Activated T-cell treated with anti-CD3 and anti-CD28 coated beads for 4 hours (primary cell): ENCODE data around the gene SIRT6.
"Not testable (repeated sequence)": the region's sequence is repeated elsewhere in the genome, so short reads cannot be mapped to it uniquely, and the experiment has no call there.

Source experiments
- DNase-seq: peaks from one replicate; pipeline ENCODE4 v3.0.0-alpha.2; 2020

SIRT6 gene

GRCh38 chr19:4173479-4174212 is 8.7 kb downstream of the SIRT6 start:
- no peak for DNase-seq

- peak; percentile 25 for DNase-seq
Measured at GRCh38 chr19:4172861-4173473, 9.4 kb downstream of the SIRT6 start.

GRCh38 chr19:4171676-4172075 is 10.7 kb downstream of the SIRT6 start:
- no peak for DNase-seq

- DNase-seq, result no peak
Measured at GRCh38 chr19:4164262-4164661, 18.1 kb downstream of the SIRT6 start.

- no peak for DNase-seq
Measured at GRCh38 chr19:4161415-4162077, 20.8 kb downstream of the SIRT6 start.

GRCh38 chr19:4157971-4158370 is 24.4 kb downstream of the SIRT6 start:
- not testable (repeated sequence) for DNase-seq

DNA sequence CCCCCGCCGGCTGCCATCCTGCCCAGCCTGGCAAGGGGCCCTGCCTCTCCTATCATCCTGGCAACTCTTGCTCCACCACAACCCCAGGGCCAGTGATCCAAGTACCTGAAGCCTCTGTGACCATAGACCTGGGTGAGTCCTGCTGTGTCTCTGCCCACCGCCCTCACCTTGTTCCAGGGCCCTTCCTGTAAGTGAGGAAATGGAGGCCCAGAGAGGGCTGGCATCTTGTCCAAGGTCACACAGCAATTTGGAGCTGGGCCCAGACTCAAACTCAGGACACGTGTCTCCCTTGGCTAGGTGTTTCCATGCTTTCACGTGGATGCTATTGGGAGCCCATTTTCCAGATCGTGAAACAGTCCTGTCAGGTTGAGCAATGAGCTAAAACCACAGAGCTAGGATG is 25.2 kb downstream of the SIRT6 start:
- no peak for DNase-seq

DNA sequence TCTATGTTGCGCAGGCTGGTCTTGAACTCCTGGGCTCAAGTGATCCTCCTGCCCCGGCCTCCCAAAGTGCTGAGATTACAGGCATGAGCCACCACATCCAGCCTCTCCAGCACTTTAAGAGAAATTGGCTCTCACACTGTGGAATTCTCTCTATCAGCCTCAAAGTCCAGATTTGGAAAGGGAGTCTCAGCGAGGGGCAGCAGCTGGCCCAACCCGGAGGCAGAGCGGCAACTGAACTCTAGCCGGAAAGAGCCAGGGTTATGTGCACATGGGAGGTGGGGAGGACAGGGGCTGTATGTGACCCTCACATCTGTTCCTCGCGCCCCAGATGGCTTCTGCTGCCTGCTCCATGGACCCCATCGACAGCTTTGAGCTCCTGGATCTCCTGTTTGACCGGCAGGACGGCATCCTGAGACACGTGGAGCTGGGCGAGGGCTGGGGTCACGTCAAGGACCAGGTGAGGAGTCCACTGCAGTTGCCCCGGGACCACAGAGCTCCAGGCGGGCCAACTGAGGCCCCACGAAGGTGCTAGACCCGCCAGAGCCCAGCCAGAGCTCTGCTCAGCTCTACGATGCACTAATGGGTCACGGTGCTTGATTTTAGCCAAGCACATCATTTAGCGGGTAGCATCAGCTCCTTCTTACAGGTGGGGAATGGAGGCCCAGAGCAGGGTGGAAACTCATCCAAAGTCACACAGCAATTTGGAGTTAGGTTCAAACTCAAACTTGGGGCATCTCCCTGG is 27.6 kb downstream of the SIRT6 start:
- DNase-seq, result no peak

- no peak for DNase-seq
Measured at GRCh38 chr19:4152241-4152998, 29.9 kb downstream of the SIRT6 start.

- DNase-seq, result no peak
Measured at GRCh38 chr19:4151623-4152022, 30.7 kb downstream of the SIRT6 start.

GRCh38 chr19:4149518-4150288 is 32.7 kb downstream of the SIRT6 start:
- no peak for DNase-seq

GRCh38 chr19:4144666-4145249 is 37.6 kb downstream of the SIRT6 start:
- no peak for DNase-seq

DNA sequence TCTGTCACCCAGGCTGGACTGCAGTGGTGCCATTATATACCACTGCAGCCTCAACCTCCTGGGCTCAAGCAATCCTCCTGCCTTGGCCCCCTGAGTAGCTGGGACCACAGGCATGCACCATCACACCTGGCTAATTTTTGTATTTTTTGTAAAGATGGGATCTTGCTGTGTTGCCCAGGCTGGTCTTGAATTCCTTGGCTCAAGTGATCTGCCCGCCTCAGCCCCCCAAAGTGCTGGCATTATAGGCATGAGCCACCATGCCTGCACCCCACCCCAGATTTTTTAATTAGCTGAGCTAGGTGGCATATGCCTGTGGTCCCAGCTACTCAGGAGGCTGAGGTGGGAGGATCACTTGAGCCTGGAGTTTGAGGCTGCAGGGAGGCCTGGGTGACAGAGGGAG is 39.4 kb downstream of the SIRT6 start:
- not testable (repeated sequence) for DNase-seq

DNA sequence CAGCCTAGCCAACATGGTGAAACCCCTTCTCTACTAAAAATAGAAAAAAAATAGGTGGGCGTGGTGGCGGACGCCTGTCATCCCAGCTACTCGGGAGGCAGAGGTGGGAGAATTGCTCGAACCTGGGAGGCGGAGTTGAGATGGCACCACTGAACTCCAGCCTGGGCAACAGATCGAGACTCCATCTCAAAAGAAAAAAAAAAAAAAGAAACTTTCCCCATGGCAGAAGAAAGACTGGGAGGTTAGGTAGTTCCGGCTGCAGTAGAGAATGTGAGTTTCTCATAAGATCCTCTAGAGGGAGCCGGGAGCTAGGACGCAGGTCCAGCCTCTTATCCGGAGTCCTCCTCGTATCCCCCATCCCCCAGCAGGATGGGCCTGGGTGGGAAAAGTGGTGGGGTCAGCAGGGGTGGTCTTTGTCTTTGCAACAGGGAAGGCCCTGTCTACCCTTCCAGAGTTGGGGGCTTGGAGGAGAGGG is 42.1 kb downstream of the SIRT6 start:
- no peak for DNase-seq

DNA sequence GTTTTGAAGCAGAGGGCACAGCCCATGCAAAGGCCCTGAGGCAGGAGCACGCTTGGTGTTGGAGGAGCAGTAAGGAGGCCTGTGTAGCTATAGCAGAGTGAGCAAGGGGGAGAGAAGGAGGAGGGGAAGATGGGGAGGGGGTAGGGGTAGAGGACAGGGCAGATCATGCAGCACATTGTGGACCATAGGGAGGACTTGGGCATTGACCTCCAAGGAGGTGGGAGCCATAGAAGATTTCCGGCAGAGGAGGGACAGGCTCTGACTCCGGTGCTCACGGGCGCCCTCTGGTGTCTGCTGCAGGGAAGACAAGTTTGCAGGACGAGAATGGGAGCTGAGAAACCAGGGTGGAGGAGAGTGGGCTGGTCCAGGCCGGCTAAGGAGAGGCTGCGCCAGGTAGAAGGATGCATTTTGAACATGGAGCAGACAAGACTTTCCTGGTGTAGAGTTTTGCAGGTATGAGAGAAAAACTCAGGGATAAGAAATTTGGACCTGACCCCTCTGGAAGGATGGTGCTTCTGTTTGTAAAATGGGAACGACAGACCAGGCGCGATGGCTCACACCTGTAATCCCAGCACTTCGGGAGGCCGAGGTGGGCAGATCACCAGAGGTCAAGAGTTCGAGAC is 42.6 kb downstream of the SIRT6 start:
- peak; percentile 90 for DNase-seq

- DNase-seq, result no peak
Measured at GRCh38 chr19:4138445-4138844, 43.9 kb downstream of the SIRT6 start.

DNA sequence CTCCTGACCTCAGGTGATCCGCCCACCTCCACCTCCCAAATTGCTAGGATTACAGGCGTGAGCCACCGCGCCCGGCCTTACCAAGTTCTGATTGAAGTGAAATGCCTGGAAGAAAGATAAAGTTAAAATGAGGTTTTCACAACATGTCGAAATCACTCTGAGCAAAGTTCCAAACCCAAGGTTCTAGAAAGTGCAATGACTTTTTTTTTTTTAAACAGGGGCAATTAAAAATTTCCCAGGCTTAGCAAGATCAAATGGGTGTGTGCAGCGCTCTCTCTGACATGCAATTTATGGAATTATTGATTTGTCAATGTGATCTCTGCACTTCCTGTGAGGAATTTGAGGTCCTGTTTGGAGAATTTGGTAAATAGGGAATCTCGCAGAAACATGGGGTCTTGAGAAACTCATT is 45.7 kb downstream of the SIRT6 start:
- DNase-seq, result no peak

- not testable (repeated sequence) for DNase-seq
Measured at GRCh38 chr19:4135386-4135785, 47.0 kb downstream of the SIRT6 start.

GRCh38 chr19:4134351-4134750 is 48.0 kb downstream of the SIRT6 start:
- DNase-seq, result no peak

DNA sequence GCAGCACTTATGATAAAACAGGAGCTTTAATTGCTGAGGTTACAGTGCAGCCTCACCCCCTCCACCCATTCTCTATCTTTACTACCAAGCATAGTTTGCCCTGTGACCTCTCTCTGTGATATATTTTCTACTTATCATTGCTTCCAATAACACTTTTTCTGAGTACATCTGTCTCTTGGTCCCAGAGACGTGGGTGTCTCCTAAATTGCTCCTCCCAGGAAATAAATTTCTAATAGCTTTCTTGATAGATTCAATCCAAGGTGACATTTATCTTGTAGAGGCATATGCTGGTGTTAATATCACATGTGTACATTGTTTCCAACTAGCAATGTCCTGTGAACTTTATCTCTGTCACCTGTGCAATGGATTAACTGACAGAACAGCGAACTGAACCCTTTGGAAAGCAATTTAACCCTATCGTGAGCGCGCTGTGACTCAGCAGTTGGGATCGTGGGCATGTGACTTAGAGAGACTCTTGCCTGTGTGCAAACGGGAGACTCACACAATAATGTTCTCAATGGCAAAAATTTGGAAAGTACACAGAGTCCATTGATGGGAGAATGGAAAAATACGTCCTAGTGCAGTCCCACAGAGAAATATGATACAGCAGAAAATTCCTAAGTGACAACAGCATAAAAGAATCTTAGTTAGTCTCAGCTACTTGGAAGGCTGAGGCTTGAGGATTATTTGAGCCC is 51.5 kb downstream of the SIRT6 start:
- DNase-seq, result no peak
